A673 (cell line): Measurements from ENCODE around the gene KIF11. TPM values are rescaled to one million over a fixed set of nuclear protein-coding genes. Genes with fewer than 3 reads are reported as not detected.
A peak's percentile ranks its signal among the peaks of the same experiment; 100 is the strongest.

Experiments
- BruUV-seq: library from RNA; stranded (reverse); fragments of 400-500 nt; replicated peaks from 2 replicates; lab custom pipeline; 2021; lab: Mats Ljungman, UMichigan
- CTCF ChIA-PET: fragments of 300-600 bp; sonication (Branson Sonifier 250); formaldehyde crosslinking; loops from one replicate; lab custom pipeline; 2022; ENCODE audit warnings: antibody characterized with exemption; lab: Charles Lee
- POLR2A ChIA-PET: fragments of 300-600 bp; sonication (Branson Sonifier 250); formaldehyde crosslinking; loops from one replicate; lab custom pipeline; 2022; ENCODE audit warnings: antibody characterized with exemption; ENCODE audit not compliant: low non-redundant PET; lab: Charles Lee
- DNase-seq: peaks from one replicate; pipeline ENCODE4 v3.0.0-alpha.2; 2015; ENCODE audit warnings: low spot score
- H3K27ac ChIP-seq: fragments of 200-600 bp; sonication (generic); 2 replicates; pipeline ENCODE4 v1.5.1; 2016; ENCODE audit warnings: mixed run types, low read depth, mild to moderate bottlenecking, mixed read lengths, antibody characterized with exemption, low read length; ENCODE audit not compliant: poor library complexity, severe bottlenecking
- H3K27me3 ChIP-seq: fragments of 200-600 bp; sonication (generic); replicated peaks from 2 replicates; pipeline ENCODE4 v1.6.1; 2017; ENCODE audit warnings: mixed run types, low read depth, mild to moderate bottlenecking, mixed read lengths, antibody characterized with exemption, low read length; ENCODE audit not compliant: insufficient read depth, poor library complexity
- H3K36me3 ChIP-seq: fragments of 200-600 bp; sonication (generic); 2 replicates; pipeline ENCODE4 v1.6.1; 2016; ENCODE audit warnings: mixed run types, mild to moderate bottlenecking, mixed read lengths, antibody characterized with exemption, low read length; ENCODE audit not compliant: insufficient read depth, poor library complexity, severe bottlenecking
- H3K4me1 ChIP-seq: fragments of 200-600 bp; sonication (generic); 2 replicates; pipeline ENCODE4 v1.6.1; 2017; ENCODE audit warnings: mixed run types, mild to moderate bottlenecking, mixed read lengths, antibody characterized with exemption, low read length; ENCODE audit not compliant: insufficient read depth, poor library complexity, severe bottlenecking
- H3K4me3 ChIP-seq: fragments of 200-600 bp; sonication (generic); 2 replicates; pipeline ENCODE4 v1.5.1; 2016; ENCODE audit warnings: low read depth, mixed run types, mild to moderate bottlenecking, mixed read lengths, low read length; ENCODE audit not compliant: poor library complexity, severe bottlenecking
- H3K9me3 ChIP-seq: fragments of 200-600 bp; sonication (generic); 2 replicates; pipeline ENCODE4 v1.6.1; 2016; ENCODE audit warnings: mixed run types, low read depth, mild to moderate bottlenecking, mixed read lengths, antibody characterized with exemption, low read length; ENCODE audit not compliant: poor library complexity, severe bottlenecking
- CTCF ChIP-seq: fragments of 300-800, 200-600 bp; sonication (generic); conservative IDR thresholded peaks from 2 replicates; pipeline ENCODE4 v1.5.1; 2017; ENCODE audit warnings: low read depth, mild to moderate bottlenecking, antibody characterized with exemption, low read length, moderate library complexity, mixed read lengths
- EZH2 ChIP-seq: fragments of 200-600 bp; sonication (generic); IDR thresholded peaks from 2 replicates; pipeline ENCODE4 v1.6.1; 2017; ENCODE audit warnings: borderline replicate concordance, low read depth, mild to moderate bottlenecking, mixed read lengths, antibody characterized with exemption, low read length; ENCODE audit not compliant: poor library complexity, severe bottlenecking
- intact Hi-C: fragments of 100-400 bp; cut with micrococcal nuclease; formaldehyde crosslinking; loops from one replicate; pipeline ENCODE4 v1.10.0; 2022; ENCODE audit not compliant: unreplicated experiment
- total RNA-seq: library from RNA; stranded (reverse); gene quantifications from 2 replicates; pipeline ENCODE4 v1.2.3, GENCODE V29; 2021

Gene KIF11
- total RNA-seq, 1 experiment from 2014 or later: 92.0 TPM

- H3K27me3 ChIP-seq: no peaks in the 10 kb centered on the region
- peak within 1 kb of the TSS; percentile 82 for H3K4me3 ChIP-seq
- POLR2A ChIA-PET: no interaction called here
- intact Hi-C loops: no loop called here
- H3K36me3 ChIP-seq: no peaks in the 10 kb centered on the region
- peak; percentile 81 for DNase-seq
- peaks cover 7% of the 10 kb centered on the region for H3K4me1 ChIP-seq
- TF ChIP-seq CTCF: no peak
- no peak for TF ChIP-seq EZH2
- no TSS peak for BruUV-seq
- H3K9me3 ChIP-seq: no peaks in the 10 kb centered on the region
- H3K27ac ChIP-seq: peak within 1 kb of the TSS; percentile 47
- CTCF ChIA-PET: interaction anchor here (0.6 kb wide), 1 partner anchor 167 kb away, joined by 4 read pairs; no protein-coding TSS in a partner anchor
Measured at GRCh38 chr10:92689663-92690210, 96.8 kb downstream of the KIF11 start, which contains the start of gene HHEX. HHEX (plus strand) TSS chr10:92689955; CDS start chr10:92689987, 32 bp downstream.

GRCh38 chr10:92690211-92690914 lies 97.4 kb downstream of the KIF11 start:
- H3K27ac ChIP-seq: peak overlapping the region; percentile 47
- BruUV-seq: no TSS peak
- no peaks in the 10 kb centered on the region for H3K27me3 ChIP-seq
- H3K4me3 ChIP-seq: peak overlapping the region; percentile 82
- CTCF ChIA-PET: no interaction called here
- TF ChIP-seq EZH2: no peak
- no peak for TF ChIP-seq CTCF
- POLR2A ChIA-PET: no interaction called here
- H3K9me3 ChIP-seq: no peaks in the 10 kb centered on the region
- intact Hi-C loops: no loop called here
- DNase-seq: peak; percentile 41
- H3K36me3 ChIP-seq: peaks cover 2% of the 10 kb centered on the region
- peaks cover 7% of the 10 kb centered on the region for H3K4me1 ChIP-seq

GRCh38 chr10:92690915-92691590 lies 98.1 kb downstream of the KIF11 start:
- Histone ChIP-seq H3K36me3 (peaks cover 4% of the 10 kb centered on the region), H3K9me3 (no peaks in the 10 kb centered on the region), H3K4me3 (peak overlapping the region; percentile 82), H3K27me3 (no peaks in the 10 kb centered on the region), H3K27ac (no peak overlapping the region), H3K4me1 (peaks cover 7% of the 10 kb centered on the region)
- TF ChIP-seq EZH2 (no peak), CTCF (no peak)
- CTCF ChIA-PET: no interaction called here
- no peak for DNase-seq
- POLR2A ChIA-PET: no interaction called here
- intact Hi-C loops: no loop called here
- TSS peak; percentile 42 for BruUV-seq
